HUES64 (cell line): ENCODE measurements around the gene KIAA1671. TPM values are rescaled to one million over a fixed set of nuclear protein-coding genes. Genes with fewer than 3 reads are reported as not detected.
A peak's percentile ranks its signal among the peaks of the same experiment; 100 is the strongest.
"Not testable (repeated sequence)": the region's sequence is repeated elsewhere in the genome, so short reads cannot be mapped to it uniquely, and the experiment has no call there.

Experiments
- H3K27ac ChIP-seq: 2 replicates; pipeline ENCODE4 v1.7.0; 2013; ENCODE audit warnings: low read depth, low read length, inconsistent platforms
- H3K27me3 ChIP-seq: 2 replicates; pipeline ENCODE4 v1.6.1; 2013; ENCODE audit warnings: mild to moderate bottlenecking, low read length; ENCODE audit not compliant: insufficient read depth
- H3K36me3 ChIP-seq: 2 replicates; pipeline ENCODE4 v1.6.1; 2013; ENCODE audit warnings: mild to moderate bottlenecking, low read length; ENCODE audit not compliant: insufficient read depth
- H3K4me1 ChIP-seq: 2 replicates; pipeline ENCODE4 v1.6.1; 2013; ENCODE audit warnings: mild to moderate bottlenecking, low read length, moderate library complexity; ENCODE audit not compliant: insufficient read depth
- H3K4me3 ChIP-seq: 2 replicates; pipeline ENCODE4 v1.5.1; 2013; ENCODE audit warnings: mild to moderate bottlenecking, low read length, moderate library complexity
- H3K9ac ChIP-seq: 2 replicates; pipeline ENCODE4 v1.6.1; 2013; ENCODE audit warnings: mild to moderate bottlenecking, low read depth, low read length
- H3K9me3 ChIP-seq: 2 replicates; pipeline ENCODE4 v1.6.1; 2013; ENCODE audit warnings: low read depth, low read length; ENCODE audit not compliant: insufficient read depth
- WGBS: fragments of 150-250, 120-280 bp; methylation state at CpG from one replicate; pipeline ENCODE4 v1.1.7; 2013; ENCODE audit warnings: missing lambda C conversion rate; 5-methylcytosine and 5-hydroxymethylcytosine counted together
- polyA plus RNA-seq, 2 experiments: library from polyadenylated mRNA; stranded (reverse); fragments of 50-300 nt; gene quantifications; one replicate each; pipeline ENCODE4 v1.2.3, GENCODE V29; 2013

The KIAA1671 gene
- 7.7 TPM for polyA plus RNA-seq (2013, experiment 1 of 2)
- polyA plus RNA-seq (2013, experiment 2 of 2): 8.5 TPM

GRCh38 chr22:24951942-24952836 is at the start of gene KIAA1671:
Gene KIAA1671, plus strand, starts transcription at chr22:24952716. Its CDS starts 75,284 bp downstream, at chr22:25028000.
- Histone ChIP-seq H3K36me3 (no peaks in the 10 kb centered on the region), H3K4me1 (peaks cover 17% of the 10 kb centered on the region), H3K9ac (peak within 1 kb of the TSS; percentile 97), H3K9me3 (no peaks in the 10 kb centered on the region), H3K4me3 (peak within 1 kb of the TSS; percentile 96), H3K27me3 (no peaks in the 10 kb centered on the region), H3K27ac (peak within 1 kb of the TSS; percentile 76)
- WGBS: 2% methylated on average over 71 of the region's 71 CpGs

DNA sequence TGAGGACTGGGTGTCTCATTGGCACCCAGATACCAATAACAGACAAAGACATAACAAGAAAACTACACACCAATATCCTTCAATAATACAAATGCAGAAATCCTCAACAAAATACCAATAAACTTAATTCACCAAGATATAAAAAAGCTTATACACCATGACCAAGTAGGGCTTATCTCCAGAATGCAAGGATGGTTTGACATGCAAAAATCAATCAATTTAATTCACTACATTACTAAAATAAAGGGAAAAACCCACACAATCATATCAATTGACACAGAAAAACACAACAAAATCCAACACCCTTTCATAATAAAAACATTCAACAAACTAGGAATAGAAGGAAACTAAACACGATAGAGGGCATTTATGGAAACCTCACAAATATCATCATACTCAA is 46.6 kb upstream of the KIAA1671 start:
- no peak overlapping the region for H3K27ac ChIP-seq
- no peaks in the 10 kb centered on the region for H3K4me1 ChIP-seq
- H3K9me3 ChIP-seq: peaks cover 13% of the 10 kb centered on the region
- peaks cover 5% of the 10 kb centered on the region for H3K36me3 ChIP-seq
- H3K4me3 ChIP-seq: no peak overlapping the region
- WGBS: 100% methylated on average over 1 of the region's 1 CpG
- H3K27me3 ChIP-seq: no peaks in the 10 kb centered on the region
- H3K9ac ChIP-seq: no peak overlapping the region

DNA sequence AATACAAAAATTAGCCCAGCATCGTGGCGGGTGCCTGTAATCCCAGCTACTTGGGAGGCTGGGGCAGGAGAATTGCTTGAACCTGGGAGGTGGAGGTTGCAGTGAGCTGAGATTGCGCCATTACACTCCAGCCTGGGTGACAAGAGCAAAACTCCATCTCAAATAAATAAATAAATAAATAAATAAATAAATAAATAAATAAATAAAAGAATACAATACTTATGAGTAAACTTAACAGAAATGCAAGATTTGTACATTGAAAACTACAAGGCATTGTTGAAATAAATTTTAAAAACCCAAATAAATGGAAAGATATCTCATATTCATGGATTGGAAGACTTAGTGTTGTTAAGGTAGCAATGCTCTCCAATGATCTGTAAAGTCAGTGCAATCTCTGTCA is 45.4 kb upstream of the KIAA1671 start:
- not testable (repeated sequence) for H3K36me3 ChIP-seq
- no CpG with 5 or more reads among the region's 3 CpGs for WGBS

GRCh38 chr22:24920029-24920428 is 32.5 kb upstream of the KIAA1671 start:
- Histone ChIP-seq H3K27ac (no peak overlapping the region), H3K36me3 (no peaks in the 10 kb centered on the region), H3K4me3 (no peak overlapping the region), H3K9ac (no peak overlapping the region), H3K4me1 (no peaks in the 10 kb centered on the region), H3K9me3 (no peaks in the 10 kb centered on the region), H3K27me3 (no peaks in the 10 kb centered on the region)
- WGBS: 90% methylated on average over 4 of the region's 4 CpGs

More for the DNA sequence above, 45.4 kb upstream of the KIAA1671 start:
- H3K9me3 ChIP-seq: peaks cover 13% of the 10 kb centered on the region
- H3K4me1 ChIP-seq, H3K4me3 ChIP-seq, H3K27me3 ChIP-seq, H3K9ac ChIP-seq, H3K27ac ChIP-seq: not testable (repeated sequence)

GRCh38 chr22:24925586-24926427 is 26.7 kb upstream of the KIAA1671 start:
- Histone ChIP-seq H3K27me3 (no peaks in the 10 kb centered on the region), H3K4me1 (peaks cover 10% of the 10 kb centered on the region; the same call in 1 of the 2 replicates), H3K9ac (peak overlapping the region; percentile 45; the same call in 1 of the 2 replicates), H3K9me3 (no peaks in the 10 kb centered on the region; the same call in 1 of the 2 replicates), H3K4me3 (no peak overlapping the region), H3K36me3 (0 out of 2 replicates have a peak, but pooled peaks cover 4% of the 10 kb centered on the region), H3K27ac (no peak overlapping the region)
- WGBS: 59% methylated on average over 17 of the region's 17 CpGs

GRCh38 chr22:24926428-24926725 is 26.1 kb upstream of the KIAA1671 start:
- WGBS: 88% methylated on average over 3 of the region's 3 CpGs
- H3K36me3 ChIP-seq: 0 out of 2 replicates have a peak, but pooled peaks cover 4% of the 10 kb centered on the region
- no peak overlapping the region for H3K27ac ChIP-seq
- no peaks in the 10 kb centered on the region; the same call in 1 of the 2 replicates for H3K9me3 ChIP-seq
- peaks cover 10% of the 10 kb centered on the region; the same call in 1 of the 2 replicates for H3K4me1 ChIP-seq
- no peak overlapping the region for H3K4me3 ChIP-seq
- no peak overlapping the region for H3K9ac ChIP-seq
- no peaks in the 10 kb centered on the region for H3K27me3 ChIP-seq

DNA sequence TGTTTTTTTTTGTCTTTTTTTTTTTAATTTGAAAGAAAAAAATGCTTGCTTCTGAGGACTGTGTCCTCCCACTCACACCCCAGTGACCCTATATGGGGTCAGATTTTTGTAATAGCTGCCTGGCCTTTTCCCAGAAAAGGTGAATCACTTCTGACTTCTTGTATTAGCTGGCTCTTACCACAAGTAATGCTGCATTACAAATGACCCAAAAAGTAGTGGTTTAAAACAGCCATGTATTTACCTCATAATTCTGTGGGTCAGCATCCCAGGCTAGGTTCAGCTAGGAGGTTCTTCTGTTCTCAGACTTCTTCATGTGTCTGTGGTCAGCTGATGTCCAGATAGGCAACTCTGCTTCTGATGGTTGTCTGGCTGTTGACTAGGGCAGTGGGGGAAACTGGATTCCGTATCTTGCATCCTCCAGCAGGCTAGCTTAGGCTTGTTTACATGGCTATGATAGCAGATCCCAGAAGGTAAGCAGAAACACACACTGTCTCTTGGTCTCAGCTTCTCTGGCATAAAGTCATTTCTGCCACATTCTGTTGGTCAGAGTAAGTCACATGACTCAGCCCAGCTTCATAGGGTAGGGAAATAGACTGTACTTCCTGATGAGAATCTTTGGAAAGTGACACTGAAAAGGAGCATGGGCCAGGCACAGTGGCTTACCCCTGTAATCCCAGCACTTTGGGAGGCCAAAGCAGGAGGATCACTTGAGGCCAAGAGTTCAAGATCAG is 25.5 kb upstream of the KIAA1671 start:
- WGBS: 97% methylated on average over 1 of the region's 1 CpG
- no peak overlapping the region for H3K4me3 ChIP-seq

DNA sequence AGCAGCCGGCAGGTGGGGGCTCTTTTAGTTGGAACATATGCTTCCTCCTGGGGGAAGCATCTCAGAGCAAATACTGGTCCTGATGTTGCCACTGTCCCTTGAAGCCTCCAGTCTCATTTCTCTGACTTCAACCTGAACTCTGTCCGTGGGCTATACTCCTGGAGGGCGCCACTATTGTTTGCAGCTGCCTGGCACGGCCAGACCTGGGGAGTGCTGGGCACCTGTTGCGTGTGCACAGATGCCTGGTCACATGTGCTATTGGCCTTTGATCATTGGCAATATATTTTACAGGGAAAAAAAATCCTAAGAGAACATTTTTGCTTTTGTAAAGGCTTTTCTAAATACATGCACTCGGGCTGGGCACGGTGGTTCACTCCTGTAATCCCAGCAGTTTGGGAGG is 24.2 kb upstream of the KIAA1671 start:
- Histone ChIP-seq H3K9me3 (no peaks in the 10 kb centered on the region; the same call in 1 of the 2 replicates), H3K9ac (no peak overlapping the region), H3K27me3 (no peaks in the 10 kb centered on the region), H3K36me3 (0 out of 2 replicates have a peak, but pooled peaks cover 4% of the 10 kb centered on the region), H3K4me3 (no peak overlapping the region), H3K27ac (no peak overlapping the region), H3K4me1 (peaks cover 14% of the 10 kb centered on the region; the same call in 1 of the 2 replicates)
- WGBS: 92% methylated on average over 7 of the region's 7 CpGs

More for the DNA sequence above, 25.5 kb upstream of the KIAA1671 start:
- H3K27me3 ChIP-seq: no peaks in the 10 kb centered on the region
- H3K27ac ChIP-seq: no peak overlapping the region
- H3K9me3 ChIP-seq: no peaks in the 10 kb centered on the region; the same call in 1 of the 2 replicates
- no peak overlapping the region for H3K9ac ChIP-seq
- H3K36me3 ChIP-seq: 0 out of 2 replicates have a peak, but pooled peaks cover 4% of the 10 kb centered on the region
- H3K4me1 ChIP-seq: peaks cover 14% of the 10 kb centered on the region; the same call in 1 of the 2 replicates

DNA sequence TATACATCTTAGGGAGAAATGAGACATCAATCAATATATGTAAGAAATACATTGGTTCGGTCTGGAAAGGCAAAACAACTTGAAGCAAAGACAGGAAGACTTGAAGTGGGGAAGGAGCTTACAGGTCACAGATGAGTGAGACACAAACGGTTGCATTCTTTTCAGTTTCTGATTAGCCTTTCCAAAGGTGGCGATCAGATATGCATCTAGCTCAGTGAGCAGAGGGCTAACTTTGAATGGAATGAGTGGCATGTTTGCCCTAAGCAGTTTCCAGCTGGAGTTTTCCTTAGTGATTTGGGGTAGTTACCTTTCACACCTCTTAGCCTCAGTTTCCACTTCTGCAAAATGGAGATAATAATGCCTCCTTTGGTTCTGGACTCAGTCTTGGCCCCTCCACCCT is 21.8 kb upstream of the KIAA1671 start:
- no peak overlapping the region for H3K27ac ChIP-seq
- no peak overlapping the region for H3K9ac ChIP-seq
- H3K4me3 ChIP-seq: no peak overlapping the region
- H3K27me3 ChIP-seq: no peaks in the 10 kb centered on the region
- peaks cover 16% of the 10 kb centered on the region; the same call in 1 of the 2 replicates for H3K4me1 ChIP-seq
- H3K9me3 ChIP-seq: no peaks in the 10 kb centered on the region; the same call in 1 of the 2 replicates
- 69% methylated on average over 3 of the region's 3 CpGs for WGBS
- H3K36me3 ChIP-seq: 0 out of 2 replicates have a peak, but pooled peaks cover 4% of the 10 kb centered on the region

- H3K4me3 ChIP-seq: no peak overlapping the region
- peaks cover 9% of the 10 kb centered on the region; the same call in 1 of the 2 replicates for H3K4me1 ChIP-seq
- no peaks in the 10 kb centered on the region for H3K9me3 ChIP-seq
- no peak overlapping the region for H3K27ac ChIP-seq
- no peak overlapping the region for H3K9ac ChIP-seq
- no peaks in the 10 kb centered on the region for H3K27me3 ChIP-seq
- H3K36me3 ChIP-seq: no peaks in the 10 kb centered on the region
Measured at GRCh38 chr22:24935771-24936483, 16.6 kb upstream of the KIAA1671 start.
